ENCODE data around the gene PLEKHA5. TPM values are rescaled to one million over a fixed set of nuclear protein-coding genes. Genes with fewer than 3 reads are reported as not detected.

Gene PLEKHA5
- total RNA-seq, 2 experiments from 2014 or later: 2.1 to 3.2 TPM

GRCh38 chr12:19144985-19145384 lies 15.5 kb downstream of the PLEKHA5 start:
- no peak for ATAC-seq
- Mint-ChIP-seq H3K9me3 (no peaks in the 10 kb centered on the region), H3K27me3 (no peaks in the 10 kb centered on the region), H3K36me3 (ENCODE audit: low read depth) (no peaks in the 10 kb centered on the region), H3K4me1 (ENCODE audit: low read depth) (no peaks in the 10 kb centered on the region), H3K27ac (no peak overlapping the region), H3K4me3 (no peak overlapping the region)
- no peak for DNase-seq
- intact Hi-C loops (cut with micrococcal nuclease): no loop called here
- ChIA-PET POLR2A (no interaction called here), CTCF (no interaction called here)
- TF ChIP-seq, protein P1, sequence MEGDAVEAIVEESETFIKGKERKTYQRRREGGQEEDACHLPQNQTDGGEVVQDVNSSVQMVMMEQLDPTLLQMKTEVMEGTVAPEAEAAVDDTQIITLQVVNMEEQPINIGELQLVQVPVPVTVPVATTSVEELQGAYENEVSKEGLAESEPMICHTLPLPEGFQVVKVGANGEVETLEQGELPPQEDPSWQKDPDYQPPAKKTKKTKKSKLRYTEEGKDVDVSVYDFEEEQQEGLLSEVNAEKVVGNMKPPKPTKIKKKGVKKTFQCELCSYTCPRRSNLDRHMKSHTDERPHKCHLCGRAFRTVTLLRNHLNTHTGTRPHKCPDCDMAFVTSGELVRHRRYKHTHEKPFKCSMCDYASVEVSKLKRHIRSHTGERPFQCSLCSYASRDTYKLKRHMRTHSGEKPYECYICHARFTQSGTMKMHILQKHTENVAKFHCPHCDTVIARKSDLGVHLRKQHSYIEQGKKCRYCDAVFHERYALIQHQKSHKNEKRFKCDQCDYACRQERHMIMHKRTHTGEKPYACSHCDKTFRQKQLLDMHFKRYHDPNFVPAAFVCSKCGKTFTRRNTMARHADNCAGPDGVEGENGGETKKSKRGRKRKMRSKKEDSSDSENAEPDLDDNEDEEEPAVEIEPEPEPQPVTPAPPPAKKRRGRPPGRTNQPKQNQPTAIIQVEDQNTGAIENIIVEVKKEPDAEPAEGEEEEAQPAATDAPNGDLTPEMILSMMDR (IDR thresholded peaks at IDR 0.05): no peak

DNA sequence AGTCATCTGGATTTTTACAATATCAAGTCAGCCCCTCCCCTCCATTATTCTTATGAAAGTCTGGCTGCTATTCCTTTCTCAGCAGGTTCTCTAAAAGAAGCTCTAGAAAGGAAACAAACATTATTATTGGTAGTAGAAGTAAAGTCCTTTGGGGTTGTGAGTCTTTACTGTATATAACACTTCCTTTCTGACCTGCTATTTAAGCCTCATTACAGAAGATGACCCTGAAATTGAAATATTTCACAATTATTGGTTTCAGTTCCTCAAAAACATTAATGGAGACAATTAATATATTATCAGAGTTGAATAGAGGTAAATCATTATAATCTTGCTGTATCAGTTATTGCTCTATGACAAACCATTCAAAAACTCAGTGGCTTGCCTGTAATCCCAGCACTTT lies 19.3 kb downstream of the PLEKHA5 start:
- H3K9me3 Mint-ChIP-seq: no peaks in the 10 kb centered on the region

DNA sequence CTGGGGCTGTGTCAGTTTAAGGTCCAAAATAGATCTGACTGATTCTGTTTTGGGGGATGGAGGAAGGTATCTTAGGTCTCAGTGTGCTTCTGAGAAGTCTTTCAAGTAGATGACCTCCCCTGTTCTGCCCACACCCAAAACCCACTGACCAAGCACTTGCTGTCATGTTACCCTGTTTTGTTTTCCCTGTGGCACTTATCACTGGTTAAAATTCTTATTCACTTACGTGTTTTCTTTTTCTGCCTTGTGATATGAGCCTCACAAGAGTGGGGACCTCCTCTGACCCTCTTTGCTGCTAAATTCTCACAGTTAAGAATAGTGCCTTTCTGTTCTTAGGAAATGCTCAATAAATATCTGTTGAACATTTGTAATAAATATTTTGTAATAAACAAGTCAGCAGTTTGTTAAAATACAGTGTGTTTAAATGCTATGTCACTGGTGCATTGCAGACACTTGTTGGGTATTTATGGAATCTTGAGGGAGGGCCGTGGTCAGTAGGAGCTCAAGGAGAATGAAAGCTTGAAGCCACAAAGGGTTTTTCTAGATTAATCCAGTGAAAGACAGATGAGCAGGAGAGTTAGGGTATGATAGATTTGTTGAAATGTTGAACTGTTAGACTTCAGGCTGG lies 20.9 kb downstream of the PLEKHA5 start:
- CTCF ChIA-PET: no interaction called here
- ATAC-seq (no peak), DNase-seq (no peak)
- no peak overlapping the region for H3K4me3 Mint-ChIP-seq
- H3K4me1 Mint-ChIP-seq (ENCODE audit: low read depth): no peaks in the 10 kb centered on the region
- POLR2A ChIA-PET: no interaction called here
- TF ChIP-seq, protein P1 (IDR thresholded peaks at IDR 0.05): no peak
- no peaks in the 10 kb centered on the region for H3K9me3 Mint-ChIP-seq
- no peaks in the 10 kb centered on the region for H3K36me3 Mint-ChIP-seq (ENCODE audit: low read depth)
- intact Hi-C loops (cut with micrococcal nuclease): no loop called here
- no peaks in the 10 kb centered on the region for H3K27me3 Mint-ChIP-seq
- no peak overlapping the region for H3K27ac Mint-ChIP-seq

More for the DNA sequence above, 19.3 kb downstream of the PLEKHA5 start:
- POLR2A ChIA-PET: no interaction called here
- intact Hi-C loops (cut with micrococcal nuclease): no loop called here
- H3K4me3 Mint-ChIP-seq: no peak overlapping the region
- no peak overlapping the region for H3K27ac Mint-ChIP-seq
- no peaks in the 10 kb centered on the region for H3K36me3 Mint-ChIP-seq (ENCODE audit: low read depth)
- TF ChIP-seq, protein P1 (IDR thresholded peaks at IDR 0.05): no peak
- no peak for DNase-seq
- no peaks in the 10 kb centered on the region for H3K4me1 Mint-ChIP-seq (ENCODE audit: low read depth)
- no peaks in the 10 kb centered on the region for H3K27me3 Mint-ChIP-seq
- ATAC-seq: no peak
- CTCF ChIA-PET: no interaction called here

DNA sequence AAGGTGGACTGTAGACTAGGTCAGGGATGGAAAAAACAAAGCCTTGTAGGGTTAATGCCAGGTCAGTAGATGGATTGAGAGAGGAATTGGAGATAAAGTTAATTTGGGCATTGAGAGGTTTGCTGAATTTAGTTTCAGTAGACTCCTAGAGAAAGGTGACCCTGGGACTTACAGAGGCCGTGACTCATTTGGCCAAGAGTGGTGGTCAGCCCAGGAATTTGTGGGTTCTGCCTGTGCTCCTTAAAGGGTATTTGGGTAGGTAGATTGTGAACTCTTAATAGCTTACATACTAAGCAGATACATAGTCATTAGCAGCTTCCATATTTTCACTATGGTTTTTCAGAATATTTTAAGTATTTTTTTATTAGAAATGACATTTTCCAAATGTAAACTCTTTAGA lies 21.8 kb downstream of the PLEKHA5 start:
- Mint-ChIP-seq H3K27ac (no peak overlapping the region), H3K4me1 (ENCODE audit: low read depth) (no peaks in the 10 kb centered on the region), H3K36me3 (ENCODE audit: low read depth) (no peaks in the 10 kb centered on the region), H3K4me3 (no peak overlapping the region), H3K27me3 (no peaks in the 10 kb centered on the region), H3K9me3 (no peaks in the 10 kb centered on the region)
- DNase-seq (no peak), ATAC-seq (no peak)
- TF ChIP-seq, protein P1 (IDR thresholded peaks at IDR 0.05): no peak
- POLR2A ChIA-PET: no interaction called here
- intact Hi-C loops (cut with micrococcal nuclease): no loop called here
- CTCF ChIA-PET: no interaction called here

DNA sequence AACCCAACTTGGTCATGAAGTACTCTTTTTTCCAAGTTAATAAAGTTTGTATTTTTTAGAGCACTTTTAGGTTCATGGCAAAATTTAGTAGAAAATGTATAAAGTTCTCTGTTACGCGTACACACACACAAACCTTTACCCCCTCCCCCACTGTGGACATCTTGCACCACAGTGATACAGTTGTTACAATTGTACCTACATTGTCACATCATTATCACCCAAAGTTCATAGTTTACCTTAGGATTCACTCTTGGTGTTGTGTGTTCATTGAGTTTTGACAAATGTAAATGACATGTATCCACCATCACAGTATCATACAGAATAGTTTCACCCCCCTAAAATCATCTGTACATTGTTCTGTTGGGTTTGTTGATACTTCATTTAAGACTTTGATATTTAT lies 23.9 kb downstream of the PLEKHA5 start:
- Mint-ChIP-seq H3K4me1 (ENCODE audit: low read depth) (no peaks in the 10 kb centered on the region), H3K36me3 (ENCODE audit: low read depth) (no peaks in the 10 kb centered on the region), H3K4me3 (no peak overlapping the region), H3K27ac (no peak overlapping the region), H3K9me3 (no peaks in the 10 kb centered on the region), H3K27me3 (no peaks in the 10 kb centered on the region)
- ChIA-PET POLR2A (no interaction called here), CTCF (no interaction called here)
- no peak for ATAC-seq
- TF ChIP-seq, protein P1 (IDR thresholded peaks at IDR 0.05): no peak
- DNase-seq: no peak
- intact Hi-C loops (cut with micrococcal nuclease): no loop called here

All from activated CD8-positive, alpha-beta T cell treated with anti-CD3 and anti-CD28 coated beads for 36 hours (primary cell).